ENCODE measurements around the gene WLS.

- TF ChIP-seq CTCF (IDR thresholded peaks at IDR 0.05 in 2 of 3, conservative IDR thresholded peaks at IDR 0.05 in 1 of 3; ENCODE audit: control insufficient read depth in 2 of 3, extremely low read depth in 1 of 3, insufficient read depth in 1 of 3, low read depth in 3 of 3, low read length in 3 of 3), result no peak
- no peak for TF ChIP-seq JUND (IDR thresholded peaks at IDR 0.05; ENCODE audit: low read depth, low read length)
- no peak for TF ChIP-seq MXI1 (IDR thresholded peaks at IDR 0.05; ENCODE audit: low read depth, low read length)
- no peak for TF ChIP-seq EP300 (IDR thresholded peaks at IDR 0.05; ENCODE audit: borderline replicate concordance in 1 of 2, control insufficient read depth in 1 of 2, low read depth in 2 of 2, low read length in 2 of 2)
- TF ChIP-seq FOXM1 (IDR thresholded peaks at IDR 0.05; ENCODE audit: low read depth, low read length), result no peak
- TF ChIP-seq MAX (IDR thresholded peaks at IDR 0.05; ENCODE audit: low read depth, low read length), result no peak
- TF ChIP-seq BMI1 (IDR thresholded peaks at IDR 0.05; ENCODE audit: borderline replicate concordance), result no peak
- TF ChIP-seq NFYA (IDR thresholded peaks at IDR 0.05; ENCODE audit: borderline replicate concordance, low read depth, low read length), result no peak
- no peak for TF ChIP-seq ZNF274 (IDR thresholded peaks at IDR 0.05; ENCODE audit: insufficient read depth, insufficient read length)
- no peak for TF ChIP-seq NFYB (IDR thresholded peaks at IDR 0.05; ENCODE audit: insufficient read depth, low read depth, low read length)
- no peak for TF ChIP-seq POLR2A (IDR thresholded peaks at IDR 0.05; ENCODE audit: low read depth, low read length)
- no peak for TF ChIP-seq TBL1XR1 (IDR thresholded peaks at IDR 0.05; ENCODE audit: low read depth, low read length)
- TF ChIP-seq ESRRA (IDR thresholded peaks at IDR 0.05; ENCODE audit: low read length), result no peak
- no peak for TF ChIP-seq SMARCA5 (IDR thresholded peaks at IDR 0.05)
Measured at GRCh38 chr1:68221980-68222373, 10.3 kb downstream of the WLS start.

Data from GM12878 (cell line).